Measurements from ENCODE around the gene NCKAP5.
"Not testable (repeated sequence)": the region's sequence is repeated elsewhere in the genome, so short reads cannot be mapped to it uniquely, and the experiment has no call there.

NCKAP5 gene

DNA sequence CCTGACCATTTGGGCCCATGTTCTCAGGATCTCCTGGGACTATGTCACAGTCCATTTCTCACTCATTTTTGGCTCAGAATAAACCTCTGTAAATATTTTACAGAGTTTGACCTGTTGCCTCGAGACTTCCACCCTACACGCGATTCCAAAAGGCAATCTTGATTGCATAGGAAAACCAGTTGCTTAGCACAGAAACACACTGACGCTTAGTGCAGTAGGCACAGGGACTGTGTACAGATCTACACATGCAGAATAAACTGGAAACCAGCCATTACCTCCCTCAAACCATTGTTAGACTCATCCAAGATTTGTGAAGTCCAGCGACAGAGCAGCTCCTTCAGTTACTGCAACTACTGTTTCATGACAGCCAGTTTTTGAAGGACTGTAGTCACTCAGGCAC, 73.0 kb downstream of the NCKAP5 start:
- DNase-seq = no peak

DNA sequence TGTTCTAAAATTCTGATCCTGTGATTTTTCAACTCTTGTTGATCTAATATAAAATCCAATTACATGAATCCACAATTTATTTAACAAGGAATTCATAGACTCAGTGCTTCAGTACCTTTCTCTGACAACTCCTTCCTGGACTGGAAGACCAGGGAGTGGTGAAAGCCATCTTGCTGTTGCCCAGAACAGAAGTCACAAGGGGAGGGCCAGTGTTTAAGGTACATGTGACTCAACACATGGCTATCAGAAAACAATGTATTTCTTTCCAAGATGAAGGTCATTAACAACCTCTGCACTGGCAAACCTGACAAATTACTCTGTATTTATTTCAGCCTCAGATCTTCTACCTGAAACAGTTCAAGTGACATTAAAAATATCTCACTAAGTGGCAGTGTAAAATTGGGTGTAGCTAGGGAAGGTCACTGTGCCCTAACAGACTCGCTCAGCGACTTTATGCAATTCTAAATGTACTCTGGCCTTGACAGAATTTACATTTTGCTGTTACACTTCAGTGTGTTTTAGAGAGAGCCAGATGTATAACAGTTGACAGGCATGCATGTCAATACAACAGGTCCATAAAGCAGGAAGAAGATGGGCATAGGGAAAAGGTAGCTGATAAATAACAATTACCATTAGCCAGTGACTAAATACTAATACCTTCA, 75.4 kb downstream of the NCKAP5 start:
- DNase-seq = no peak

DNA sequence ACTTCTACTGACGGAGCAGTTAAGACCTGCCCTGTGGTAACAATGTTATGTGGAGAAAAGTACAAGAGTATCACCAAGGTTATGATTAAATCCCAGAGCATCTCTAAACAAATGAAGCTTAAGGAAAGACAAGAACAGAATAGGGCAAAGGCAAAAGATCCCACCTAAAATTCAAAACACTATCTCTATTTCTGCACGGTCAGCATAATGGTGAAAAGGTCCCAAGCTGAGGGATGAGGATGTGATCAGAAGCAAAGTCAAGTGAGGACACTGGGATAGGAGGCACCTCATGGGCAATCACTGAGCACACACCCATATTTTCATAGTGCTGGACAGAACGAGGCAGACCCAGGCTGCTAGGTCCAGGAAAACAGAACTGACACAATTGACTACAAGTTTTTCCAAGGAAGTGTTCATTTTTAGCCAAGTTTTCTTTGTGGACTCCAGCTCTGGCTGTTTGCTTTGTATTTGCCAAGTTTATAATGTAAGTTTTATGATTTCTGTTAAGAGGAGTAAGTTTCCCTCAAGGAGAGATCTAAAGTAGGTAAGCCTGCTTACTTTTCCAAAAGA, 77.8 kb downstream of the NCKAP5 start:
- no peak for DNase-seq

DNA sequence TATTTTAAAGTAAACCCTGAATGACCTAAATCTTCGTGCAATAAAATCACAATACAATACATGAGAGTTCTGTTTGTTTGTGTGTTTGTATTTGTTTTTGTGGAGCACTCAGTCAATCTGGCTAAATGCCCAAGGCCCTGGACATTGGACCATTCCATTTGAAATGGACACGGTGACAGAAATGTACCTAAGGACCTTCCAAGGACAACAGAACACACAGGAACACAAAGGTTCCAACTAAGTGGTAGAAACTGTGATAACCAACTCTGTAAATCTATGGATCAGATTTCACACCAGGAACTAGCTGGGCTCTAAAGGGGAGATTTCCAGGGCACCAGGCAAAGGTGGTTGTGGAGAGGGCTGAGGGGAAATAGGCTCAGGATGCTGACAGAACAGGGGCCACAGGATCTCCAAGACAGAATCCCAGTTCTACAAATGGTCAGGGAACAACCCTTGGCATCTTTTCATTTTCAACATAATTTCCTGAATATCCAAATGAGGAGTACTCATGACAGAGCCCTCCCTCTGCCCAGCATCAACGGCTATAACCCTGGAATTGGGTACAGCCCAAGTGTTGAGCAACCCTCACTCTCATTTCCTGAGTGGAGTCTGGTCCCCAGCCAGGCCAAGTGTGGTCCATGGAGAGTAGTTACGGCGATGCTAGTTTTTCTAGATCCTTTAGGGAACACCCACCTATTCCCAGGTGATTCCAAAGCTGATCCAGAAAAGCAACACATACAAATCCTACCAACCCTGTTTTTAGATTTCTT, 78.4 kb downstream of the NCKAP5 start:
- no peak for DNase-seq

DNA sequence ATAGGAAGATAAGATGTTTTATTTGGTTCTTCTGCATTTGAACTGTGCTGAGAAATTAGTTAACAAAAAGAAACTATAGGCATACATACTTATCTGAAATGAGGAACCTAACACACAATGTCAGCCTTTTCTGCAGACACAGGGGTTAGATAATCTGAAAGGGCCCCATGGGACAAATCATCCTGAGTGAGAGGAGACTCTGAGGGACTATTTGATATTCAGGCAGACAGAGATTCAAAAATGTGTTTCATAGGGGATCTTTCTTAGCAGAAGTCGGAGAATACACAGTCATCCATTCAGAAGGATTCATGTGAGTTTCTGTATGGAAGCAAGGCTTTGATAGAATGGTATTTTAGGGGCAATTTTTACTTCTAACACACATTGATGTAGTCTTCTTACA, 79.1 kb downstream of the NCKAP5 start:
- no peak for DNase-seq

DNA sequence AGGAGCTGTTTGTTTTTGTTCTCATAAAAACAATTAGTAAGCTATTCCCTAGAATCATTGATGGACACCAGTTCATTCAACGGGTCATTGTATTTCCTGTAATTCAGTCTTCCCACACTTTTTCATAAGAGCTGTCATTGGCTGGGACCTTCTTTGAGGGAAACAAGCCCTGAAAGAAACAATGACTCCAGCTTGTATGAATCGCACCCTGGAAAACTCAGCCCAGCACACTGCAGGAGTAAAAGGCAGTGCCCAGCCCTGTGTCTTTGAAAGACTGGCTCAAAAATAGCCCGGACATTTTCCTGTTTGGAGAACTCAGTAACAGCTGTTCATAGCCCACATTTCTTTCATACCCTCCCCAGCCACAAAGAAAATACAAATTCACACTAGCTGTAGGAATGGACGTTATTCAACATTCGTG, 81.5 kb downstream of the NCKAP5 start:
- no peak for DNase-seq

DNA sequence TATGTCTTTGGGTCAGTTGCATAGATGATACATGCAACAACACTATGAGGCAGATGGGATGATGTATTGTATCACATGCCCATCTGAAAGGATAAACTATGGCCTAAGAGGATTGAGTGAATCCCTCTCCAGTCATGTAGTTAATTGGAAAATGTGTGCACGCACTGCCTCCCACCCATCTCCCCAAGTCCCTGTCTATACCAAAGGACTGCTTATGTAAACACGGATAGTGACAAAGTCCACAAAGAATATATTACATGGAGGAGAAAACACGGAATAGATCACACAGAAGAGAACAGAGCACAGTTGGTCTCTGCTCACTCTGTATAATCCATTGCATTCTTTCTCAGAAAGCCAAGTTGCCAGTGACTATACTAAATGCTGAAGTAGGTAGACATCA, 82.4 kb downstream of the NCKAP5 start:
- no peak for DNase-seq

DNA sequence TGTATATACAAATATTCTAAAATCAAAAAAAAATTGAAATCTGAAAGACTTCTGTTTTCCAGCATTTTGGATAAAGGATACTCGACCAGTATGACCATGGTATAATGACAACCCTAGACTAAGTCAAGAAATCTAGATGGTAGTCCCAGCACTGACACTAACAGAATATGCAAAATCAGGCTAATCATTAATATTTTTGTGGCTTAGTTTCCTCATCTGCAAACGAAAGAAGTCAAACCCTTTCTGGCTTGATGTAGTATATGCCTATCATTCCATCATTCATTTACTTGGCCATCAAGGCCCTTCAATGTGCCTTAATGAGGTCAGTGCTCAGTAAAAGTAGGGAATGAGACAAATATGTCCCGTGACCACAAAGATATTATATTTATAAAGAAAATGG, 83.5 kb downstream of the NCKAP5 start:
- DNase-seq = no peak

DNA sequence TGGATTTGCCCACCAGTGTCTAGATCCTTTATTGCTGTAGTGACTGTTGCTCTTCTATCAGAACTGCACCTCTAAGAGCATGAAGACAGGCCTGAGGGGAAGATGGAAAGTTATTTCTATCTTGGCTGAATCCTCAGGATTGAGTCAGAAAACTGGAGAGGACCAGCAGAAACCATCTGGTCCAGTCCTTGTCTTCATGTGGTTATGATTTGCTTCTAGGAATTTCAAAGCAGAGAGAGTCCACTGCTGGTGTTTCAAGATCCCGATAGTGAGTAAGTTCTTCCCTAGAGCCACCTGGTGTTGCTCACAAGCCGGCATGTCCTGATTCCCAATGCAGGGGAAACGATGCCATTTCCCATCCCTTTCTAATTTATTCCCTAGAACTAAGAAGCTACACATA, 84.2 kb downstream of the NCKAP5 start:
- DNase-seq = no peak

DNA sequence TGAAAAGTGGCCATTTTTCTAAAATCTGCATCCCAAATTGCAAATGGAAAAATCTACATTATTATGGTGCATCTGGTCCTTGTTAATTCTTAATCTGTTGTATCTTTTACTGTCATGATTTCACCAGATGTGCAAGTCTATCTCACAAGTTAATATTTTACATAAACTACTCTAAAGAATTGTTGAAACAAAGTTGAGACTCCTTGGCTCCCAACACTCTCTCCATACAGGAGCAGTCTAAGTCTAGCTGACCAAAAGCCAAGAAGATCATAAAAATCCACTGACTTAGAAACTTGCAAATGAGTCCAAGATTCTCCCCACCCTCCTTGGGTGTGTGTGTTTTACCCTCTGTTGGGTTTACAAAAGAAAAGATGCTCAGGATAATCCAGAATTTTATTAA, 85.1 kb downstream of the NCKAP5 start:
- DNase-seq = no peak

DNA sequence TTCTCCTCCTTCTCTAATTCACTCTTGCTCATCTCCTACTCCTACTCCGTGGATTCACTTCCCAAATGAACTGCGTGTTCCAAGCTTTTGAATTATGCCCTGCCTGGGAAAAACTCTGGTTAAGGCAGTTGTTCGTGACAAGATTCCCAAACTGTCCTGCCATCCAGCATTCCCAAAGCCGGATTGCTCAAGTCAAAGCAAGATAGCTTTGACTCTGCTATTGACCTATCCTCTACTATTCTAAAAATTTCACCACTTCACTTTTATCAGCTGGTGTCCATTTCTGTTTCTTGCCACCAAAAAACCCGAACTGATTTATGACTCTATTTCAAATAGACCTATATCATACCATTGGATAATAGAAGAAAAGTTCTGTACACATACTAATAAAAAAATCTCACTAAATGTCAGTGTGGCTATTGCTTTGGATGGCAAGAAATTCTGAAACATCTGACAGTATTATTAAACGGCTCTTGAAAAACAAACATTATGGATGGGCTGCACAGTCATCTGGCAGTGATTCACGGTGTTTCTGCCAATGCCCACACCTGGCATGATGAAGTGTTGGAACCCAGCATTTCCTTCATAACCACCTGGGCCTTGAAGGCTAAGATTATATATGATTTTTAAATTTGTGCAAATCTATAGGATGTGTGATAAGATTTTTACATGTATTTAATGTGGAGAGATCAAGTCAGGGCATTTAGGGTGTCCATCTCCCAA, 87.4 kb downstream of the NCKAP5 start:
- DNase-seq = no peak

DNA sequence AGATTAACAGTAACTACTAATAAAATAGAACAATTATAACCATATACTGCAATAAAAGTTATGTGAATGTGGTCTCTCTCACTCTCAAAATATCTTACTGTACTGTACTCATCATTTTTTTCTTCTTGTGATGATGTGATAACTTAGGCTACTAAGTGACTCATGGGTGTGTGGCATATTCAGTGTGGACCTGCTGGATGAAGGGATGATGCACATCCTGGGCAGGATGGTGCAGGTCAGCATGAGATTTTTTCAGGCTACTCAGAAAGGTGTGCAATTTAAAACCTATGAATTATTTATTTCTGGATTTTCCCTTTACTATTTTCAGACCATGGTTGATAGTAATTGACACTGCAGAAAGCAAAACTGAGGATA, 90.7 kb downstream of the NCKAP5 start:
- no peak for DNase-seq

DNA sequence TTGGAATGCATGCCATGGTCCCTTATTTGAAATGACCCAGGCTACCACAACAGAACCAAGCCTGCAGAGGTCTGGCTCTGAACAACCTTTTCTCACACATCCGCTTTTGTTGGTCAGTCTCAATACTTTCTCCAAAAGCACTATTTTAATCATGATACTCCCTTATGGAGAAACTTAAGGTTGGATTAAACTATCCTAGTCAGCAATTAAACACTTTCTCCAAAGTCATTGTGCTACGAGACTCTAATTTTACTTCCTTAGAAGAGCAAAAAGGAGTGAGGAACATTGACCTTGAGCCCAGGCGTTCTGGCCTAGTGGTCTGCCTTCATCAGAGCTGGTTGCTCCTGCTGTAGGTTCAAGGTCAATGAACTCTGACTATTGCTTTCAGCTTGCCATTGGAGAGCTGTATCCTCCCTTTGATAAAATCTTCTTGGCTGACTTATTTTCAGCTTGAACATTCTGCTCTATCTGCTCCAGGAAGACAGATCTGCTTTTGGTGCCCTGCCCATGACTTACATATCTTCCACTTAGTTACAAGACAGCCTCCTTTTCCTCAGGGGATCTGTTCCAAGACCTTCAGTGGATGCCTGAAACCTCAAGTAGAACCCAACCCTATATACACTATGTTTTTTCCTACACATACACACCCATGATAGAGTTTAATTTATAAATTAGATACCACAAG, 91.2 kb downstream of the NCKAP5 start:
- DNase-seq = no peak

DNA sequence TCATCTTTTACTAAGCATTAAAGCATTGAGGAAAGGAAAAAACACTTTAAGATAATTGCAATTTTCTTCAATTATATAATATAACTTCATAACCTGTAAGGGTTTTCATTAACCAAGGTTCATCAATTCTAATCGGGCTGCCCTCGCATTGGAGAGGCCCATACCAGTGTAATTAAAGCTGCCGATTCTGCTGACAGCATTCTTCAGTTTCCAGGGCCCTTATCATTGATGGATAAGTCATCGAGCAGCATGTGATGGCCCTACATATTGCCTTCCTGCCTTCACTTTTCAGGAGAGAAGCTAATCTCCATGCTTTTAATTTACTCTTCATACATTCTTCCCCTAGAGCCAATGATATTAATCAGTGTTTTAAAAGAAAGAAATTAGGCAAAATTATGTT, 92.0 kb downstream of the NCKAP5 start:
- no peak for DNase-seq

DNA sequence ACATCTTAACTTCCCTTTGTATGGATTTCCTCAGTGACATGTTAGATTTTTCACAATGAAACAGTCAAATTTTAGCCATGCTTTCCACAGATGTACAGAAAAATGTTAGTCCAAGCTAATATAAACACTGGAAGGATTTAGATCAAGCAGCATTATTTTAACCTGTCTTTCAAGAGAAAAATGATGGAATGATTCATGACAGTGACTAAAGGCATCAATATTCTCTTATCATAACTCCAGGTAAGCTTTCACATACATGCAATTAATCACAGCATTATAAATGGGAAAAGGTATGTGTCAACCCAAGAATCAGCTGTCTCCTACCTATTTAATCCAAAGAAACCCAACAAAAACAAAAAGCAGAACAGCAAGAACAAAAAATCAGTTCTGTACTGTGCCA, 92.7 kb downstream of the NCKAP5 start:
- no peak for DNase-seq

DNA sequence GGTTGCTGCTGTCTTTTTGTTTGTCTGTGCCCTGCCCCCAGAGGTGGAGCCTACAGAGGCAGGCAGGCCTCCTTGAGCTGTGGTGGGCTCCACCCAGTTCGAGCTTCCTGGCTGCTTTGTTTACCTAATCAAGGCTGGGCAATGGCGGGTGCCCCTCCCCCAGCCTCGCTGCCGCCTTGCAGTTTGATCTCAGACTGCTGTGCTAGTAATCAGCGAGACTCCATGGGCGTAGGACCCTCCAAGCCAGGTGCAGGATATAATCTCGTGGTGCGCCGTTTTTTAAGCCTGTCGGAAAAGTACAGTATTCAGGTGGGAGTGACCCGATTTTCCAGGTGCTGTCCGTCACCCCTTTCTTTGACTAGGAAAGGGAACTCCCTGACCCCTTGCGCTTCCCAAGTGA, 97.8 kb downstream of the NCKAP5 start:
- DNase-seq = not testable (repeated sequence)

DNA sequence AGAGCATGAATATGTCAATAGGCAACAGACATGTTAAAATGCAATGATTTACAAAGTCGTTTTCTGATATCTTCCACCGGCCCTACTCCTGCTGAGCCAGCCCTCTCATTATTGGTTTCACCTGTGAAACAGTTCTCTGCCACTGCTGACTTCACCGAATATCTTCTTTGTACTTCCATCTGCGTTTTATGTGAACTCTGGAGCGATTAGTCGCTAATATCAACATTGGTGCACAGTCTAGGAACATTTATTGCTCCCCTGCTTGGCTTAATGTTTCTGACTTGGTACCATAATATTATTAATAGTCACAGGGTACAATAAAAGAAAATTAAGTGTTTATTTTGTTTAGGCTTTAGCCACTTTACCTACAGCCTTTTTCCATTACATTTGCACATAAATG, 105.5 kb downstream of the NCKAP5 start:
- DNase-seq = no peak

DNA sequence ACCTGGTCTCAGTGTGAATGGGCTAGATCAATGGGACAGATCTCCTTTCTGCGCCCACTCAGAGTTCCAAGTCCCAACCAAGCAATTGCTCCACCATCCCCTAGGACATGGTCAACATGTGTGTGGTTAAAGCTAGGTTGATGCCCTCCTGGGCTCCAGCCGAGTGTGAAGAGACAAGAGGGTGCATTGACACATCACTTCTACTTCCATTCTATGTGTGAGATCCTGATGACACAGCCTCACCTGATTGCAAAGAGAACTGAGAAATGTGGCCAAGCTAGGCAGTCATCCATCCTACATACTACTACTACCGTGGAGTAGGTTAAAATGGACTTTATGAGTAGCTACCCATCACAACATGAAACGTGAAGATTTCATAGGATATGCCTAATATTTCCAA, 106.8 kb downstream of the NCKAP5 start:
- DNase-seq = no peak

DNA sequence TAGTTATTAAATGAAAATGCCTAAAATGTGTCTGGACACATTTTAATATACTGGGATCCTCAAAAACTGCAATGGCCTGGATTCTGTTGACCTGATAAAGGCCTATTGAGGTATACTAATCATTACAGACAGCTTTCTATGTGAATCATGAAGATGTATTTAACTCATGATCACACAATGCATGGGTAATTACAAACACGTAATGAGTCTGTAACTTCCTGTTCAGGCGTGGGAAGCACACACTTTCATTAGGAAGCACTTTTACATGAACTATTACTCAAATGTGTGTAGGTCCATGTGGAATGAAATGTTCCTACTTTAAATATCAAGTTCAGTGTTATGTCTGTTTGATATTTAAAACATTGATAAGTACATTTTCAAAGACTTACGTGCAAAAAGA, 108.7 kb downstream of the NCKAP5 start:
- no peak for DNase-seq

DNA sequence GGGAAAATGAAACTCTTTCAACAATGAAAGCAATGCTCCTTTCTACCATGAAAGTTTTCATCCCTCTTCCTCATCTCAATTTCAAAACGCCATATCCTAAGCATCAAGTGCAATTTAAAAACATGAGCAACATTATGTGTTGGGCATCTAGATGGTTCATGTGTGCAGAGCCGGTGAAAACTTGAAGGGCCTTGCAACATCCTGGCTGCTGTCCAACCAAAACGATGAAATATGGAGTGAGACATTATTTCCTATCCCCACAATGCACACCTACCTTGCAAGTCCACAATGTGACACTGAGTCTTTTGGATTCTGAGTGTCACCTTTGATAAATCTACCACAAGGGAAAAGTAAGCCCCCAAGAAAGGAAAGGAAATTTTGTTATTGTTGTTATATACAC, 110.0 kb downstream of the NCKAP5 start:
- DNase-seq = no peak

DNA sequence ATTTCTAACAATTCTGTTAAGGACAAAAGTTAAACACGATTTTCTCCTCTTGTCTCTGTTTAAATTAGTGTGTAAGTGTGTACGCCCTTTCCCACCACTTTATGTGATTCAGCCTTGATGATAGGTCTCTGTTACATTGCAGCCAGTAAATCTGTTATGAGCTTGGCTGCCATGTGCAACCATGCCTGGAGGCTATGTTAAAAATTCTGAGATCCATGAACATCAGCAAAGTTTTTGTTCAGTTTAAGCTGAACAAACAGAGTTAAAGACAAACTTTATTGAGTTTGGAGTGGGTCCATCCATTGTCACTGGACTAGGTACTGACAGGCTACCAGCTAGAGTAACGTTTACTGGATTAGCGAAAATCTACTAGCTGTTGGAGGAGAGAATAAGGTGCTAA, 110.4 kb downstream of the NCKAP5 start:
- no peak for DNase-seq

DNA sequence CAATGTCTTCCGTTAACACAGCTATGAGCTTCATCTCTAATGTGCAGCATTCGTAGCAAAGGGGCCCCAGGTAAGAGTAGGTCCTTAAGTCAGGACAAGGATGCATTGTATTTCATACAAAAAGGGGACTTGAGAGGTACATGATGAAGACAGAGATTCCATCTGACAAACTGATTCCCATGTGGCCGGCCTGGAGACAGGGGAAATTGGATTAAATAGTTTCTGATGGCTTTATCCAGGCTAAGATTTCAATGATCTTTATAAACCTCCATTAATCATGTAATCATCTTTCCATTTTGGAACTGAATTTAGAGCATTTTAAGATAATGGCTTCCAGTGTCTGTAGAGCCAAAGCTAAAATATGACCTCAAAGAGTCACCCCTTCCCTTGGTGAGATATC, 111.3 kb downstream of the NCKAP5 start:
- no peak for DNase-seq

DNA sequence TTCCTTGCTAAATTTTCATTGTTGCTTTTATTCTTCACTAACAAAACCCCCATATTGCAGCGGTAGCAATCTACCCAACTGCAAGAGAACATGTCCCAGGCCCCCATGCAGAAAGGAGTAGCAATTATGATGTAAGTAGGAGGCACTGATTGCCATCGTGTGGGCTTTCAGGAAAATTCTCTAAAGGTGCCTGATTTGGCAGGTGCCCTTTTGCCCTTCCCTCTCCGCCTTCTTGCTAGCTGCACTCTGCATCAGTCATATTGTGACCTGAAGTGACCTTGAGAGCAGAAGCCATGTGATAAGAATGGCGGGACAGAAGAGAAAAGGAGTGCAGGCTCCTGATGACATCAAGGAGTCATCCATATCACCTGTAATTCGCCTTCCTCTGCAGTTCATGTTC, 112.1 kb downstream of the NCKAP5 start:
- no peak for DNase-seq

Data from inflammatory macrophage treated with lipopolysaccharide for 4 hours (primary cell).